HG02571 (cell line): ENCODE data around the gene ITGA8.
"Not testable (repeated sequence)": the region's sequence is repeated elsewhere in the genome, so short reads cannot be mapped to it uniquely, and the experiment has no call there.

Experiments used
- ATAC-seq: cut with Tn5 transposase; IDR thresholded peaks from one replicate; pipeline ENCODE4 v1.9.1; 2021; ENCODE audit warnings: mild to moderate bottlenecking, moderate library complexity; ENCODE audit not compliant: unreplicated experiment

ITGA8 gene

GRCh38 chr10:15567952-15568351 is 151.8 kb downstream of the ITGA8 start:
- no peak for ATAC-seq

- ATAC-seq: no peak
Observed at GRCh38 chr10:15563246-15563645, 156.5 kb downstream of the ITGA8 start.

- no peak for ATAC-seq
Observed at GRCh38 chr10:15562578-15562977, 157.1 kb downstream of the ITGA8 start.

GRCh38 chr10:15562116-15562515 is 157.6 kb downstream of the ITGA8 start:
- ATAC-seq: no peak

GRCh38 chr10:15558136-15558535 is 161.6 kb downstream of the ITGA8 start:
- no peak for ATAC-seq

- ATAC-seq: not testable (repeated sequence)
Observed at GRCh38 chr10:15557168-15557567, 162.6 kb downstream of the ITGA8 start.

GRCh38 chr10:15550950-15551349 is 168.8 kb downstream of the ITGA8 start:
- ATAC-seq: no peak

- ATAC-seq: no peak
Observed at GRCh38 chr10:15548331-15548730, 171.4 kb downstream of the ITGA8 start.

- ATAC-seq: no peak
Observed at GRCh38 chr10:15546606-15547005, 173.1 kb downstream of the ITGA8 start.

GRCh38 chr10:15545884-15546283 is 173.8 kb downstream of the ITGA8 start:
- ATAC-seq: no peak

GRCh38 chr10:15545266-15545665 is 174.5 kb downstream of the ITGA8 start:
- ATAC-seq: no peak

GRCh38 chr10:15543994-15544393 is 175.7 kb downstream of the ITGA8 start:
- no peak for ATAC-seq

- ATAC-seq: no peak
Observed at GRCh38 chr10:15542817-15543216, 176.9 kb downstream of the ITGA8 start.

- ATAC-seq: no peak
Observed at GRCh38 chr10:15541376-15541775, 178.3 kb downstream of the ITGA8 start.

- no peak for ATAC-seq
Observed at GRCh38 chr10:15540727-15541126, 179.0 kb downstream of the ITGA8 start.

- no peak for ATAC-seq
Observed at GRCh38 chr10:15539262-15539661, 180.5 kb downstream of the ITGA8 start.

GRCh38 chr10:15534928-15535538 is 184.7 kb downstream of the ITGA8 start:
- ATAC-seq: not testable (repeated sequence)

- no peak for ATAC-seq
Observed at GRCh38 chr10:15531927-15532722, 187.6 kb downstream of the ITGA8 start.

GRCh38 chr10:15528859-15529239 is 190.9 kb downstream of the ITGA8 start:
- ATAC-seq: no peak

- ATAC-seq: no peak
Observed at GRCh38 chr10:15526754-15527153, 193.0 kb downstream of the ITGA8 start.

GRCh38 chr10:15521328-15521903 is 198.3 kb downstream of the ITGA8 start:
- no peak for ATAC-seq

GRCh38 chr10:15518250-15518649 is 201.5 kb downstream of the ITGA8 start:
- no peak for ATAC-seq
